Measurements from ENCODE around the gene GAS2. TPM values are rescaled to one million over a fixed set of nuclear protein-coding genes. Genes with fewer than 3 reads are reported as not detected.

Gene GAS2
- total and polyA plus RNA-seq, 2 donors (not counting 3 experiments of a cell fraction or from before 2014, with no cell fraction given): 0.54 to 0.88 TPM

- Histone ChIP-seq H3K27ac (ENCODE audit: insufficient read depth, low read depth, low read length) (no peak overlapping the region), H3K4me3 (replicated peaks in 1 of 3; ENCODE audit: insufficient read depth in 1 of 3, low read depth in 1 of 3, low read length in 3 of 3) (no peak overlapping the region), H3K4me1 (ENCODE audit: control insufficient read depth, extremely low read depth, insufficient read depth, low read length) (no peaks in the 10 kb centered on the region), H4K20me1 (replicated peaks; ENCODE audit: control insufficient read depth, extremely low read depth, insufficient read depth, low read length) (no peaks in the 10 kb centered on the region), H3K79me2 (ENCODE audit: control insufficient read depth, insufficient read depth, low read length) (no peaks in the 10 kb centered on the region), H3K36me3 (ENCODE audit: control insufficient read depth in 2 of 2, extremely low read depth in 1 of 2, insufficient read depth in 2 of 2, low read length in 2 of 2) (no peaks in the 10 kb centered on the region), H3K27me3 (ENCODE audit: control insufficient read depth in 2 of 2, insufficient read depth in 2 of 2, low read length in 2 of 2) (peaks cover 2 to 3% of the 10 kb centered on the region in 2 experiments), H3K9ac (replicated peaks; ENCODE audit: extremely low read depth, insufficient read depth, low read length) (no peak overlapping the region), H2AFZ (ENCODE audit: low read depth, low read length) (no peak overlapping the region), H3K9me3 (replicated peaks; ENCODE audit: control insufficient read depth, insufficient read depth, low read length) (no peaks in the 10 kb centered on the region), H3K9me1 (replicated peaks; ENCODE audit: control insufficient read depth, extremely low read depth, insufficient read depth, low read length) (no peaks in the 10 kb centered on the region), H3K4me2 (ENCODE audit: insufficient read depth, low read length) (no peak overlapping the region)
- FAIRE-seq: no peak
- ChIA-PET POLR2A (no interaction called here), CTCF (interaction anchor here (0.9 to 1.7 kb wide), 2 partner anchors 12 to 110 kb away, joined by 3 to 4 read pairs; no protein-coding TSS in a partner anchor)
- TF ChIP-seq EZH2 (IDR thresholded peaks at IDR 0.05; ENCODE audit: borderline replicate concordance, low read depth, low read length, severe bottlenecking) (no peak), CTCF (IDR thresholded peaks at IDR 0.05; ENCODE audit: extremely low read depth in 1 of 2, insufficient read depth in 1 of 2, low read depth in 1 of 2, low read length in 2 of 2) (no peak), GATA2 (IDR thresholded peaks at IDR 0.05; ENCODE audit: insufficient read depth, insufficient read length, low read depth, low read length) (no peak), POLR2A (IDR thresholded peaks at IDR 0.05; ENCODE audit: low read depth, low read length) (no peak), POLR2AphosphoS5 (IDR thresholded peaks at IDR 0.05; ENCODE audit: insufficient read depth, low read depth, low read length) (no peak)
- intact Hi-C loops (cut with micrococcal nuclease) (no loop called here), dilution Hi-C loops (cut with MboI; ENCODE audit: extremely low pct_ligation_motif_present, low sequenced_read_pairs) (no loop called here)
- BruUV-seq (replicated peaks): no TSS peak
- DNase-seq (ENCODE audit: low read depth, low spot score): no peak
Measured at GRCh38 chr11:22690871-22691270, 24.5 kb downstream of the GAS2 start.

GRCh38 chr11:22699388-22699787 is 33.0 kb downstream of the GAS2 start:
- Histone ChIP-seq H3K9me3 (replicated peaks; ENCODE audit: control insufficient read depth, insufficient read depth, low read length) (no peaks in the 10 kb centered on the region), H3K36me3 (ENCODE audit: control insufficient read depth in 2 of 2, extremely low read depth in 1 of 2, insufficient read depth in 2 of 2, low read length in 2 of 2) (no peaks in the 10 kb centered on the region), H3K4me1 (ENCODE audit: control insufficient read depth, extremely low read depth, insufficient read depth, low read length) (peaks cover 20% of the 10 kb centered on the region), H3K4me3 (replicated peaks in 1 of 3; ENCODE audit: insufficient read depth in 1 of 3, low read depth in 1 of 3, low read length in 3 of 3) (no peak overlapping the region), H3K27ac (ENCODE audit: insufficient read depth, low read depth, low read length) (no peak overlapping the region), H3K79me2 (ENCODE audit: control insufficient read depth, insufficient read depth, low read length) (no peaks in the 10 kb centered on the region), H3K27me3 (ENCODE audit: control insufficient read depth in 2 of 2, insufficient read depth in 2 of 2, low read length in 2 of 2) (peaks cover 0 to 10% of the 10 kb centered on the region in 2 experiments), H3K9ac (replicated peaks; ENCODE audit: extremely low read depth, insufficient read depth, low read length) (no peak overlapping the region), H4K20me1 (replicated peaks; ENCODE audit: control insufficient read depth, extremely low read depth, insufficient read depth, low read length) (no peaks in the 10 kb centered on the region), H3K4me2 (ENCODE audit: insufficient read depth, low read length) (no peak overlapping the region), H3K9me1 (replicated peaks; ENCODE audit: control insufficient read depth, extremely low read depth, insufficient read depth, low read length) (no peaks in the 10 kb centered on the region), H2AFZ (ENCODE audit: low read depth, low read length) (no peak overlapping the region)
- no TSS peak for BruUV-seq (replicated peaks)
- intact Hi-C loops (cut with micrococcal nuclease): no loop called here
- dilution Hi-C loops (cut with MboI; ENCODE audit: extremely low pct_ligation_motif_present, low sequenced_read_pairs): no loop called here
- CTCF ChIA-PET: no interaction called here
- POLR2A ChIA-PET: no interaction called here
- TF ChIP-seq POLR2AphosphoS5 (IDR thresholded peaks at IDR 0.05; ENCODE audit: insufficient read depth, low read depth, low read length) (no peak), POLR2A (IDR thresholded peaks at IDR 0.05; ENCODE audit: low read depth, low read length) (no peak), JUN (IDR thresholded peaks at IDR 0.05; ENCODE audit: borderline replicate concordance, insufficient read depth, insufficient read length, low read depth) (no peak), FOS (IDR thresholded peaks at IDR 0.05; ENCODE audit: borderline replicate concordance, insufficient read depth, low read length) (no peak), MYC (IDR thresholded peaks at IDR 0.05; ENCODE audit: low read depth, low read length) (no peak), GATA2 (IDR thresholded peaks at IDR 0.05; ENCODE audit: insufficient read depth, insufficient read length, low read depth, low read length) (no peak), CTCF (IDR thresholded peaks at IDR 0.05; ENCODE audit: extremely low read depth in 1 of 2, insufficient read depth in 1 of 2, low read depth in 1 of 2, low read length in 2 of 2) (no peak), EZH2 (IDR thresholded peaks at IDR 0.05; ENCODE audit: borderline replicate concordance, low read depth, low read length, severe bottlenecking) (no peak), MAX (IDR thresholded peaks at IDR 0.05; ENCODE audit: insufficient read depth, insufficient read length) (no peak)
- DNase-seq (ENCODE audit: low read depth, low spot score) (no peak), FAIRE-seq (no peak)
